Fibroblast of peridontal ligament (primary cell): ENCODE measurements around the gene LDLRAD2.

Source experiments
- DNase-seq: peaks from one replicate; pipeline ENCODE4 v3.0.0-alpha.2; 2010; ENCODE audit errors: extremely low read depth

LDLRAD2 gene

GRCh38 chr1:21842606-21843162 is 30.6 kb downstream of the LDLRAD2 start:
- DNase-seq = no peak

GRCh38 chr1:21843208-21843607 is 31.1 kb downstream of the LDLRAD2 start:
- no peak for DNase-seq

DNA sequence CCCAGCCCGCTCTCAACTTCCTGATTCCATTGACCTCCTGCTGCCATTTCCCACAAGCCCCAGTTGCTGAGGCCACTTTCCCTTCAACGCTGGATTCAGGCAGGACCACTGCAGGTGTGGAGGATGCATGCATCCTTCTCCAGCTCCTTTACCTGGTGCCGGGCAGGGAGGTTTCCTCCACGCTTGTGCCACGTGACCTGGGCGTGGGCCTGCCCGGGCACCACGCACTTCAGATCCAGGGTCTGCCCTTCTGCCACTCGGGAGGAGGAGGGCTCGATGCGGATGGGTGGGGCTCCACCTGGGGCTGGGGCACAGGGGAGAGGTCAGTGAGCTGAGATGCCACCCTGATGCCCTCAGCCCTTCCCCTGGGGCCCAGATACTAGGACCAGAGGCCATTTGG is 31.9 kb downstream of the LDLRAD2 start:
- DNase-seq = no peak

DNA sequence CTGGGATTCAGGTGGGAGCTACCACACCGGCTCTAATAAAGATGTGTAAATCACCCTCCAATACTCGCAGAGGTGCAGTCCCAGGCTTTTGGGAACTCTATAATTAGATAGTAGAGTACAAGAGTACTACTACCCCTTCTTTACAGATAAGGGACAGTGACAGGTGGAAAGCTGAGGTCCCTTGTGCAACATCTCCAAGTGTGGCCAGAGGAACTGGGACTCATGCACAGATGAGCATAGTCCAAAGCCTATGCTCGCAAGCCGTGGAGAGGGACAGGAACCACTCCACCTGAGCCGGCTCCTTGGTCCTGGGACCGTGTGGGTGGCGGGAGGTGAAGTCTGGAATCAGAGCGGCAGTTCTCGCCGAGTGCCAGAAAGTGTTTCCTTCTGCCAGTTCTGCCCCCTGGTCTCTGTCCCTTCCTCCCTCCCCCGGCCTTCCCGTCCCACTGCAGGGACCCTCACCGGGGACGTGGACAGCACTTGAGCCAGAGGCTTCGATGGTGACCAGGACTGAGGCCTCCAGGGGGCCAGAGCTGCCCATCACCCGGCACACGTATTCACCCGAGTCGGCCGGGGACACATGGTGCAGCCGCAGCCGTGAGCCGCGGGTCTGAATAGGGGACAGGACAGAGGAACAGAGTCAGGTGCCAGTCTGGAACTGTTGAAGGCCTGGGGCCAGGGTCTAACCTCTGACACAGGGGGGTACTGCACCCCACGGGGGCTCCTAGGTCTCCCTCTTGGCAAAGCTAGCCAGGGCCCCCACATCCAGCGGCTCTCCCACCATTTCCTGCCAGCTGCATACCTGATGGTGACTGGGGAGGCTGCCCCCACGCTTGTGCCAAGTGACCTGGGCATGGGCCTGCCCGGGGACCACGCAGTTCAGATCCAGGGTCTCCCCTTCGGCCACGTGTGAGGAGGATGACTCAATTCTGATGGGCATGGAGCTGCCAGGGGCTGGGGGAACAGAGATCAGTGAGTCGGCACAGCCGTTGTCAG is 33.9 kb downstream of the LDLRAD2 start:
- DNase-seq = no peak

DNA sequence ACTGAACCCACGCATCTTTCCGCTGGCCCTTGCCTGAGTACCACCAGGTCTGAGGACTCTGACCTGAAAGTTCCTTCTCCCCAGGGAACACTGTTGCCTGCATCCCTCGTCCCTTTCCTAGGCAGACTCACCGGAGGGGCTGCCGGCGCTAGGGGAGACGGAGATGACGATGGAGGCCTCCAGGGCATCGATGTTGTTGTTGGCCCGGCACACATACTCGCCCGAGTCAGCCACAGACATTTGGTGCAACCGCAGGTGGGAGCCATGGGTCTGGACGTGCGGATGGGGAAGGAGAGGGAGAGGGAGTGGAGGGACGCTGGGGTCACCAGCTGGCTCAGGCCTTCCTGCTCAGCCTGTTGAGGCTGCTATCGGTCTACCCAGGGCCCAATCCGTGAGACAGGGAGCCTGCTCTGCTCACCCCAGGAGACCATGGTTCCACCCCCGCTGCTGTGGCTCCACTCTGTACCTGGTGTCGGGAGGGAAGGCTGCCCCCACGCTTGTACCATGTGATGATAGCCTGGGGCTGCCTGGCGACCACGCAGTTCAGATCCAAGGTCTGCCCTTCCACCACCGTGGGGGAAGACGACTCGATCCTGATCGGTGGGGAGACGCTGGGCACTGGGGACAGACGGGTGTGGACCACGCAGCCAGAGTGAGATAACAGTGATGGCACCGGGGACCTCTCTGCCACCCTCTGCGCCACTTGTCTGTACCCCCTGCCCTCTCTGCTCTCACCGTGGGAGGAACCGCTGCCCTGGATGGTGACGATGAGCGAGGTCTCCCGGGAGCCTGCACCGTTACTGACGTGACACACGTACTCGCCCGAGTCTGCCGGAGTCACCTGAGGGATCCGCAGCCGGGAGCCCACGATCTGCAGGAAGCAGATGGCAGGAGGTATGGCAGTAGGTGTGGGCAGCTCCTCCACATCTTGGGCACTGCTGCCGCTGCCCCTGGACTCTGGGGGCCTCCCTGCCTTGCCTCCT is 35.4 kb downstream of the LDLRAD2 start:
- no peak for DNase-seq

GRCh38 chr1:21848524-21849174 is 36.6 kb downstream of the LDLRAD2 start:
- no peak for DNase-seq

DNA sequence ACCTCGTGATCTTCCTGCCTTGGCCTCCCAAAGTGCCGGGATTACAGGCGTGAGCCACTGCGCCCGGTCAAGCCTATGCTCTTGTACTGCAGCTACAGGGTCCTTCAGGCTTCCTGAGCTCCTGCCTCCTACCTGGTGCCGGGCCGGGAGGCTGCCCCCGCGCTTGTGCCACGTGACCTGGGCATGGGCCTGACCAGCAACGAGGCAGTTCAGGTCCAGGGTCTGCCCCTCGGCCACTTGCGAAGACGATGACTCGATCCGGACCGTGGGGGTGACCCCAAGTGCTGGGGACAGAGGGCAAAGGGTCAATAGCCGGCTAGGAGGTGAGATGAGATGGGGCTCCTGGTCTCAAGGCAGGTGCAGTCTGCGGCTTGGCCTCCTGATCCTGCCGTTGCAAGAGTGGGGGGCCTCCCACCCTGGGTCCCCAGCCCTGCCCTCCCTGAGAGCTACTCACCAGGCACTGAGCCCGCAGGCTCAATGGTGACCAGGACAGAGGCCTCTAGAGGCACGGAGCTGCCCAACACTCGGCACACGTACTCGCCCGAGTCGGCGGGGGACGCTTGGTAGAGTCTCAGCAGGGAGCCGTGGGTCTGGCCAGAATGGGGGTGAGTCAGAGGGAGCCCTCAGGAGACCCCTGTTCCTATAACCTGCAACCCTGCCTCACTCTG is 38.0 kb downstream of the LDLRAD2 start:
- no peak for DNase-seq

DNA sequence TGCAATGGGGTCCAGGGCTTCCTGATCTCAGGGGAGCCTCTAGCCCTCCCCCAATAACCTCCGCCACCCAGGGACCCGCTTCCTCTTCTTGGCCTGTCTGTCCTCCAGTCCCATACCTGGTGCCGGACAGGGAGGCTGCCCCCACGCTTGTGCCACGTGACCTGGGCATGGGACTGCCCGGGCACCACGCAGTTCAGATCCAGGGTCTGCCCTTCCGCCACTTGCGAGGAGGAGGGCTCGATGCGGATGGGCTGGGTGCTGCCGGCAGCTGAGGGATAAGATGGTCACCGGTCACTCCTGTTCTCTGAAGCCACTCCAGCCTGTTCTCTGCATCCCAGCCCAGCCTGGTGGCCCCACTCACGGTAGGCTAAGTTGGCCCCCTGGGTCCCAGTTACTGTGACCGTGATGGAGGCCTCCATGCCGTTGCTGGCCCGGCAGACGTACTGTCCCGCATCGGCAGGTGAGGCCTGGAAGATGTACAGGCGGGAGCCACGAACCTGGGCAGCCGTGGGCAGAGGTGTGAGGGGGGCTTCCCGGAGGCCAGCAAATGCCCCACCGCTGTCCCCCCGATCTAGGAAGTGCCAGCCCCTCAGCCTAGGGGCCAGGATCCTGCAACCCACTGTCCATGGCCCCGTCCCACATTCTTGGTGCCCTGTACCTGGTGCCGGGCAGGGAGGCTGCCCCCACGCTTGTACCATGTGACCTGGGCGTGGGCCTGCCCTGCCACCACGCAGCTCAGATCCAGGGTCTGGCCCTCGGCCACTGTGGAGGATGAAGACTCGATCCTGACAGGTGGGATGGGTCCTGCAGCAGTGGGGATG is 39.6 kb downstream of the LDLRAD2 start:
- DNase-seq = no peak

DNA sequence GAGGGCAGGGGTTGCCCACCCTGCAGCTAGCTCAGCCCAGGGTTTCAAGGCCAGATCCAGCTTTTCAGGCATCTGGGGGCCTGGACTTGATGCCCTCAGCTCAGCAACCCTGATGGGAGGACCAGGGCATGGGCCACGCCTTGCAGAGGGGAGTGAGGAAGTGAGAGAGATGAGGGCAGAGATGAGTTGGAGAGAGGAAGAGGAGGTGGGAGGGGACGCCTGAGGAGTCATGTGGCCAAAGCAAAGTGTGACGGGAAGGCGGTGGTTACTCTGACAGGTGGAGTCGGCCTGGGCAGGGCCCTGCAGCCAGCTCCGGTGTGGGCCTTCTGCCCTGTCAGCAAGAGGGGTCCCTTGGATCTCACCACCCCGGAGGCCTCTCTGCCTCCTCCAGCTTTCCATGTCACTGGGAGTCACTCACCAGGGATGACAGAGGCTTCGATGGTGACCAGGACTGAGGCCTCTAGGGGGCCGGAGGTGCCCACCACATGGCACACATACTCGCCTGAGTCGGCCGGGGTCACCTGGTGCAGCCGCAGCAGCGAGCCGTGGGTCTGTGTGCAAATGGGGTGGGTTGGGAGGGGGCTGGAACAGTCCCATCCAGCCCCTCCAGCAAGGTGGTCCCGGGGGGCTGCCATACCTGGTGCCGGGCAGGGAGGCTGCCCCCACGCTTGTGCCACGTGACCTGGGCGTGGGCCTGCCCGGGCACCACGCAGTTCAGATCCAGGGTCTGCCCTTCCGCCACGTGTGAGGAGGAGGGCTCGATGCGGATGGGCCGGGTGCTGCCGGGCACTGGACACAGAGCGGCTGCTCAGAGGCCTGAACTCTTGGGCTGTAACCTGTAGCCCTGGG is 40.4 kb downstream of the LDLRAD2 start:
- DNase-seq = no peak

DNA sequence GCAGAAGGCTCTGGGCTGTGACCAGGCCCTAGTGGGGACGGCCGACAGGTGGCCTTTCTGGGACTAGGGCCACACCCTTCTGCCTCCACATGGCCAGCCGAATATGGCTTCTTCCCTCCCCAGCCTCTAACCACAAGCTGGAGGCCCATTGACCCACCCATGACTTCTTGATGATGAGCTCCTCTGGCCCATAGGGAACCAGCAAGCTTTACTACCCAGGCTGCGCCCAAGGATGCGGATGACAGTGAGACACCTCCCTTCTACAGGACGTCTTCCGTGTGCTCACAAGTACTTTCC is 41.0 kb downstream of the LDLRAD2 start:
- no peak for DNase-seq

DNA sequence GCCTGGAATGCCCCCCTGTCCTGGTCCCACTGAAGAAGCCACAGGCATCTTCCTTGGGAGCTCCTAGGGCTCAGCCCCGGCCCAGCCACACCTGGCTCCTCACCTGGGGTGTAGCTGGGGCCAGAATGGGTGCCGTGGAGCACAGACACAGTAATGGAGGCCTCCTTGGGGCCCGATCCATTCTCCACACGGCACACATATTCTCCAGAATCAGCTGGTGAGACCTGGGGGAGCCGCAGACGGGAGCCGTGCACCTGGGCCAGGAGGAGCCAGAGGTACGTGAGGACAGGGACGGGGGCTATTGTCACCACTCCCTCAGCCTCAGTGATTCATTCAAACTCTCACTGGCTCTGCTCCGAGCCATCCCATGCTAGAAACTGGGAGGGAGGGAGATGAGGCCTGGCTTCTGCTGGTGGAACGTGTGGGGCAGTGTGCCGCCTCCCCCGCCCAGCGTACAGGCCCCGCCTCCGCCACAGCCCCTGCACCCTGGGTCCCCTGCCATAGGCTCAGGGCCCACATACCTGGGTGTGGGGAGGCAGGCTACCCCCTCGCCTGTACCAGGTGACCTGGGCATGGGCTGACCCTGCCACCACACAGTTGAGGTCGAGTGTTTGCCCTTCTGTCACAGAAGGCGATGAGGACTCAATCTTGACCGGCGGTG is 42.2 kb downstream of the LDLRAD2 start:
- no peak for DNase-seq

- DNase-seq = no peak
Observed at GRCh38 chr1:21854751-21855131, 42.7 kb downstream of the LDLRAD2 start.

GRCh38 chr1:21855257-21856096 is 43.4 kb downstream of the LDLRAD2 start:
- no peak for DNase-seq

DNA sequence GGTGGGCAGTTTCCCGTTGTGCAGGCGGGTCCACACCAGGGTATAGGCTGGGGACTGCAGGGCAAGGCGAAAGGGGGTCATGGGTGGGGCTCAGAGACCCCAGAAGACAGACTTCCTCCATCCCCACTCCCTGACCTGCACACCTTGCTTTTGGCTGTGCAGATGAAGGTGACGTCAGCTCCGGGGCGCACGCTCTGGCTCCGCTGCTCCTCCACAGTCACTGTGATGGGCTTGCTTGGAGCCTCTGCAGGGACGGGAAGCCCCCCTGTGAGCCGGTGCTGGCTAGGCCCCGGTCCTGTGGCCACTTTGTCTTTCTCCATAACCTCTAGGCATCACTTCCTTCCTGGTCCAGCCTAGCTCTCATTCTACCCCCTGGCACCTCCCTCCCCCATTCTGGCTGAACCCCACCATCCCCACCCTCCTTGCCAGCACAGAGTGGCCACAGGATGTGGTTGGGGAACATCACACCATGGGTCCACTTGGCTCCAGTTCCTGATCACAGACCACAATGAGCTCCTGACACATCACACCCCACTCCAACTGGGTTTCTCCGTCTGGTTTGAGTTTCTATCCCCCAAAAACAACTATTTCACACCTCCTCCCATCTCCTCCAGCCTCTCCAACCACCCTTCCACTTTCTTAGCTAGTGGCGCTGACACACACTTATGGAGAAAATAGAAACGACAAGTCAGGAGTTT is 45.2 kb downstream of the LDLRAD2 start:
- peak; percentile 41 for DNase-seq

GRCh38 chr1:21857840-21858670 is 46.0 kb downstream of the LDLRAD2 start:
- no peak for DNase-seq

DNA sequence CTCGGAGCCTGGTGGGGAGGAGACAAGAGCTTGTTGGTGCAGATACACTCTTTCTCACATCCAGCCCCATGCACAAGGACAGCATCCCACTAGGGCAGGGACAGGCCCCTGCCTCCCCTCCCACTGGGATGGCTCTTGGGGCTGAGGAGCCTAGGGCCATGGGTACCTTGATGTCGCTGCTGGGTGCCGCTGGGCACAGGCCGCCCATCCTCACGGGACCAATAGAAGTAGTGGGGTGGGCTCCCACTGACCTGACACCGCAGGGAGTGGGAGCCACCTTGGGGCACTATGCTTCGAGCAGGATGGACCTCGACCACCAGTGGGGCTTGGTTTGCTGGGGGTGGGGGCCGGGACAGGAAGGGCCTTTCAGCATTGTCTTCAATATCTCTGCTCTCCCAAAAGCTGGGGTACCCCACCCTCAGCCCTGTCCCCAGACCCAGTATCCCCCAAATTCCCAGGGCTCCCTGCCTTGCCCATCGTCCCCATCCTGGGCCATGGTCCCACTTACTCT is 47.7 kb downstream of the LDLRAD2 start:
- DNase-seq = no peak
